Natural killer cell (primary cell): ENCODE data around the gene CFAP20. TPM values are rescaled to one million over a fixed set of nuclear protein-coding genes. Genes with fewer than 3 reads are reported as not detected.

Experiments
- ATAC-seq, 3 donors: fragments of 150-1000 bp in 2 of 3; fragments of 200-7000 bp in 1 of 3; cut with Tn5 transposase; 1 replicate in 1 of 3; 2 replicates in 2 of 3; pipeline ENCODE4 v1.10.0; 2021; ENCODE audit warnings: mild to moderate bottlenecking in 2 of 3, moderate library complexity in 2 of 3
- DNase-seq, 2 donors: peaks; one replicate each; pipeline versions ENCODE4 v3.0.0 to v3.0.0-alpha.2; 2013 to 2021; ENCODE audit warnings: mixed read lengths in 1 of 2
- H3K27ac ChIP-seq: one replicate; pipeline ENCODE4 v1.5.1; 2013; ENCODE audit warnings: mild to moderate bottlenecking, low read length
- H3K27me3 ChIP-seq: one replicate; pipeline ENCODE4 v1.6.1; 2013; ENCODE audit warnings: low read length; ENCODE audit not compliant: control insufficient read depth, insufficient read depth
- H3K36me3 ChIP-seq: one replicate; pipeline ENCODE4 v1.6.1; 2013; ENCODE audit warnings: low read length; ENCODE audit not compliant: control insufficient read depth, insufficient read depth
- H3K4me1 ChIP-seq: one replicate; pipeline ENCODE4 v1.6.1; 2013; ENCODE audit warnings: low read length; ENCODE audit not compliant: control insufficient read depth, insufficient read depth
- H3K4me3 ChIP-seq: one replicate; pipeline ENCODE4 v1.5.1; 2013; ENCODE audit warnings: low read length
- H3K9me3 ChIP-seq: one replicate; pipeline ENCODE4 v1.6.1; 2013; ENCODE audit warnings: low read length; ENCODE audit not compliant: control insufficient read depth, insufficient read depth
- H3K27ac Mint-ChIP-seq, 2 donors: one replicate each; pipeline ENCODE4 v1.8.0; 2022; ENCODE audit warnings: mild to moderate bottlenecking in 2 of 2, mixed read lengths in 2 of 2, moderate library complexity in 1 of 2
- H3K27me3 Mint-ChIP-seq, 2 donors: one replicate each; pipeline ENCODE4 v1.8.0; 2022; ENCODE audit warnings: low read depth in 2 of 2, mixed read lengths in 2 of 2
- H3K36me3 Mint-ChIP-seq: one replicate; pipeline ENCODE4 v1.8.0; 2022; ENCODE audit warnings: mixed read lengths
- H3K4me1 Mint-ChIP-seq, 2 donors: one replicate each; pipeline ENCODE4 v1.8.0; 2022; ENCODE audit warnings: mixed read lengths in 2 of 2
- H3K4me3 Mint-ChIP-seq: one replicate; pipeline ENCODE4 v1.8.0; 2022; ENCODE audit warnings: mild to moderate bottlenecking, moderate library complexity, mixed read lengths
- H3K9me3 Mint-ChIP-seq, 2 donors: one replicate each; pipeline ENCODE4 v1.8.0; 2022; ENCODE audit warnings: mixed read lengths in 2 of 2
- WGBS: methylation state at CpG from one replicate; pipeline ENCODE4 v1.1.7; 2013; ENCODE audit warnings: missing lambda C conversion rate; ENCODE audit not compliant: insufficient coverage; 5-methylcytosine and 5-hydroxymethylcytosine counted together
- intact Hi-C: fragments of 100-400 bp; cut with micrococcal nuclease; formaldehyde crosslinking; loops from one replicate; pipeline ENCODE4 v1.14.2; 2022
- total RNA-seq, 4 donors: library from RNA; stranded (reverse); fragments of 120-200 nt in 1 of 4; gene quantifications; one replicate each; pipeline versions ENCODE4 v1.2.3 to v1.2.4, GENCODE V29; 2013 to 2022
- TF ChIP-seq, protein P1 (sequence below): fragments of 200-600 bp; IDR thresholded peaks from one replicate; pipeline ENCODE4 v1.8.0; 2022; ENCODE audit warnings: antibody characterized with exemption

The CFAP20 gene
- total RNA-seq, 3 donors from 2014 or later (not counting 1 experiment from before 2014, with no cell fraction given): 57.9 to 137 (median 64.7) TPM

DNA sequence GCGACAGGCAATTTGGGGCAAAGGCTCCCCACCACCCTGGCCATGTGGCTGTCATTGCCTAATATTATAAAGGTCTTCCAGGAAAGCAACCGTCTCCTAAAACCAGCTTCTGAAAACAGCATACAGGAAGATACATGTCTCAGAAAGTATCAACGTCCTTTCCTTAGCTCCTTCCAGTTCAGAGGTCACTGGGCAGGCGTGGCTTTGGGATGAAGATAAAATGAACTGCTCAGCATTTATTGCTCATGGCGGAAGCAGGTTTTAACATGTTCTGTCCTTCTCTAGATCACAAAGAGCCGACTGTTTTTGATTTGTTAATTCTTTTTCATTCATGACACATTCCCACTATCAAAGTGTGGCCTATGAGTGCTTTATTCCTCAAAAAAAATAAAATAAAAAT, 8.0 kb downstream of the CFAP20 start:
- no peaks in the 10 kb centered on the region for H3K9me3 ChIP-seq
- Mint-ChIP-seq H3K27me3 (no peaks in the 10 kb centered on the region), H3K27ac (no peak overlapping the region), H3K9me3 (no peaks in the 10 kb centered on the region), H3K4me3 (no peak overlapping the region), H3K36me3 (no peaks in the 10 kb centered on the region), H3K4me1 (peaks cover 42 to 45% of the 10 kb centered on the region in 2 donors)
- H3K36me3 ChIP-seq: peaks cover 8% of the 10 kb centered on the region
- H3K27me3 ChIP-seq: no peaks in the 10 kb centered on the region
- no peak overlapping the region for H3K4me3 ChIP-seq
- TF ChIP-seq, protein P1, sequence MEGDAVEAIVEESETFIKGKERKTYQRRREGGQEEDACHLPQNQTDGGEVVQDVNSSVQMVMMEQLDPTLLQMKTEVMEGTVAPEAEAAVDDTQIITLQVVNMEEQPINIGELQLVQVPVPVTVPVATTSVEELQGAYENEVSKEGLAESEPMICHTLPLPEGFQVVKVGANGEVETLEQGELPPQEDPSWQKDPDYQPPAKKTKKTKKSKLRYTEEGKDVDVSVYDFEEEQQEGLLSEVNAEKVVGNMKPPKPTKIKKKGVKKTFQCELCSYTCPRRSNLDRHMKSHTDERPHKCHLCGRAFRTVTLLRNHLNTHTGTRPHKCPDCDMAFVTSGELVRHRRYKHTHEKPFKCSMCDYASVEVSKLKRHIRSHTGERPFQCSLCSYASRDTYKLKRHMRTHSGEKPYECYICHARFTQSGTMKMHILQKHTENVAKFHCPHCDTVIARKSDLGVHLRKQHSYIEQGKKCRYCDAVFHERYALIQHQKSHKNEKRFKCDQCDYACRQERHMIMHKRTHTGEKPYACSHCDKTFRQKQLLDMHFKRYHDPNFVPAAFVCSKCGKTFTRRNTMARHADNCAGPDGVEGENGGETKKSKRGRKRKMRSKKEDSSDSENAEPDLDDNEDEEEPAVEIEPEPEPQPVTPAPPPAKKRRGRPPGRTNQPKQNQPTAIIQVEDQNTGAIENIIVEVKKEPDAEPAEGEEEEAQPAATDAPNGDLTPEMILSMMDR: no peak
- intact Hi-C loops: loop anchor here (10.0 kb wide), 1 partner anchor 226 kb away; no protein-coding TSS in a partner anchor
- 85% methylated on average over 6 of the region's 6 CpGs for WGBS
- peaks cover 11% of the 10 kb centered on the region for H3K4me1 ChIP-seq
- ATAC-seq: no peak
- no peak for DNase-seq
- no peak overlapping the region for H3K27ac ChIP-seq

DNA sequence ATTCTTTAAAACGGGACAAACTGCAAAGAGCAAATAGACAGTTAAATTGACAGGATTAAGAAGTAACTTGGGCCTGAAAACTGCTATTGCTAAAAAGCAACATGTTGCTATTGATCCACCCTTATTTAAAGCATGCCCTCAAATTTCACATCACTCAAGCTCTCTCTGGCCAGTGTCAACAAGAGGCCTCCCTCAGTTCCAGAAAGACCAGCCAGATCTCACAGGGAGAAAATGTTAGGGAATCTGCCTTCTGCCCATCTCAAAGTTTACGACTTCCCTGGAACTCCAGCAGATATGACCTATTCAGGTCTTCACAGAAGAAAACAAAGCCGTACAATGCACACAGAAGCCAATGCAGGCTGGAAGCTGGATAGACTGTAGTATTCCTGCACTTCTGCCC, 8.9 kb downstream of the CFAP20 start:
- peaks cover 8% of the 10 kb centered on the region for H3K4me1 ChIP-seq
- ATAC-seq (no peak), DNase-seq (no peak)
- Mint-ChIP-seq H3K9me3 (no peaks in the 10 kb centered on the region), H3K4me3 (no peak overlapping the region), H3K36me3 (peaks cover 6% of the 10 kb centered on the region), H3K27me3 (no peaks in the 10 kb centered on the region), H3K4me1 (peaks cover 36 to 40% of the 10 kb centered on the region in 2 donors), H3K27ac (peak overlapping the region in 1 of 2 donors; percentile 31)
- no peaks in the 10 kb centered on the region for H3K27me3 ChIP-seq
- intact Hi-C loops: loop anchor here (10.0 kb wide), 1 partner anchor 225 kb away; no protein-coding TSS in a partner anchor
- no peak overlapping the region for H3K27ac ChIP-seq
- TF ChIP-seq, protein P1: no peak
- no peaks in the 10 kb centered on the region for H3K9me3 ChIP-seq
- 88% methylated on average over 3 of the region's 3 CpGs for WGBS
- peaks cover 17% of the 10 kb centered on the region for H3K36me3 ChIP-seq
- H3K4me3 ChIP-seq: no peak overlapping the region

DNA sequence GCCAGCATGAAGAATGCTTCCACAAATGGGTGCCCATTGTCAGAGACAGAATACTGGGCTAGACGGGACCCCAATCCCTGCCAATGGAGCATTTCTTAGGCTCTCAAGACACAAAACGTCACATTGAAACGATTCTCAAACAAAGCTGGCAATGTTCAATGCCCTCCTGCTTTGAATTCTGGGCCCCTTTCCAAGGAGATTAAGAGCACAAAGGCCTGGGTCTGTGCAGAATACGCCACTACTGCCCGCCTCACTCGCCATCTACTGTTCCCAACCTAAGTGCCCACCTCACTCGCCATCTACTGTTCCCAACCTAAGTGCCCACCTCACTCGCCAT, 9.7 kb downstream of the CFAP20 start:
- Mint-ChIP-seq H3K36me3 (peaks cover 9% of the 10 kb centered on the region), H3K9me3 (no peaks in the 10 kb centered on the region), H3K27ac (no peak overlapping the region), H3K4me1 (peaks cover 34 to 38% of the 10 kb centered on the region in 2 donors), H3K4me3 (no peak overlapping the region), H3K27me3 (no peaks in the 10 kb centered on the region)
- Histone ChIP-seq H3K4me1 (peaks cover 8% of the 10 kb centered on the region), H3K36me3 (peaks cover 25% of the 10 kb centered on the region), H3K9me3 (no peaks in the 10 kb centered on the region), H3K27me3 (no peaks in the 10 kb centered on the region), H3K4me3 (no peak overlapping the region), H3K27ac (no peak overlapping the region)
- TF ChIP-seq, protein P1: no peak
- ATAC-seq (no peak), DNase-seq (no peak)
- intact Hi-C loops: no loop called here
- WGBS: 90% methylated on average over 6 of the region's 8 CpGs

DNA sequence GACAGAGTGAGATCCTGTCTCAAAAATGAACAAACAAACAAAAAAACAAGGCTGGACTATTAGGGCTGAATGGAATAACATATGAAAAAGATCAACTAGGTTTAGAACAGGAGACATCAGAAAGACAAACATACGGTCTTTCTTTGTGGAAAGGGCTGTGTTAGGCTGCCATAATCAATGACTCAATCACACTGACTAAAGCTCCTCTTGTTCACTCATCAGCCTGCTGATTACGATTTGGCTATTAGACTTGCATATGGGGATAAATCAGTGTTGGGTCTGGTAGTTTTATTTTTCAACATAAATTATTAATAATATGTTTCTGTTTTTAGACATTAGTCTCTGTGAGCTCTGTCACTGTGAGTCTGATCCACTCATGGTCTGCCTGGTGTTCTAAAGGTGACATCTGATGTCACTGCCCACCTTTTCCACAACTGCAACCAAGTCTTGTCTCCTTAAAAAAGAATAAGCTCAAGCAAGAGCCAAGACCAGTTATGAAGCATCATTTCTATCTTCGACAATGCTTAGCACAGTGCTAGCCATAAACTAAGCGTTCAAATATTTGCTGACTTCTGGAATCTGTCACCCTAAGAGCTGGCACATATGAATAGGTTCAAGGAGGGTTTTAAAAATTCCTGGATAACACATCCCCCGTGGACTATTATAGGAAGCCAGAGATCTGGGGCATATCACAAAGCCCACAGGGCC, 10.2 kb downstream of the CFAP20 start:
- H3K4me1 ChIP-seq: peaks cover 7% of the 10 kb centered on the region
- ATAC-seq (no peak), DNase-seq (no peak)
- H3K27me3 ChIP-seq: no peaks in the 10 kb centered on the region
- whole genome bisulfite sequencing: 94% methylated on average over 4 of the region's 5 CpGs
- Mint-ChIP-seq H3K27me3 (no peaks in the 10 kb centered on the region), H3K9me3 (no peaks in the 10 kb centered on the region), H3K4me3 (no peak overlapping the region), H3K36me3 (peaks cover 9% of the 10 kb centered on the region), H3K4me1 (peaks cover 29 to 33% of the 10 kb centered on the region in 2 donors), H3K27ac (no peak overlapping the region)
- intact Hi-C loops: no loop called here
- no peak overlapping the region for H3K27ac ChIP-seq
- H3K36me3 ChIP-seq: peaks cover 30% of the 10 kb centered on the region
- H3K9me3 ChIP-seq: no peaks in the 10 kb centered on the region
- TF ChIP-seq, protein P1: no peak
- no peak overlapping the region for H3K4me3 ChIP-seq
